DOHH2 (cell line): Measurements from ENCODE around the gene RPTOR.

Experiments
- EZH2phosphoT487 ChIP-seq: fragments of 200-600 bp; sonication (generic); IDR thresholded peaks from 2 replicates; pipeline ENCODE4 v1.6.1; 2017; ENCODE audit warnings: borderline replicate concordance, mild to moderate bottlenecking, antibody characterized with exemption, low read length, moderate library complexity, mixed read lengths
- TF ChIP-seq, protein P1 (sequence below): fragments of 200-600 bp; sonication (generic); IDR thresholded peaks from one replicate; pipeline ENCODE4 v1.5.1; 2014; ENCODE audit warnings: antibody characterized with exemption, mild to moderate bottlenecking, low read depth, low read length; ENCODE audit not compliant: poor library complexity, severe bottlenecking

DNA sequence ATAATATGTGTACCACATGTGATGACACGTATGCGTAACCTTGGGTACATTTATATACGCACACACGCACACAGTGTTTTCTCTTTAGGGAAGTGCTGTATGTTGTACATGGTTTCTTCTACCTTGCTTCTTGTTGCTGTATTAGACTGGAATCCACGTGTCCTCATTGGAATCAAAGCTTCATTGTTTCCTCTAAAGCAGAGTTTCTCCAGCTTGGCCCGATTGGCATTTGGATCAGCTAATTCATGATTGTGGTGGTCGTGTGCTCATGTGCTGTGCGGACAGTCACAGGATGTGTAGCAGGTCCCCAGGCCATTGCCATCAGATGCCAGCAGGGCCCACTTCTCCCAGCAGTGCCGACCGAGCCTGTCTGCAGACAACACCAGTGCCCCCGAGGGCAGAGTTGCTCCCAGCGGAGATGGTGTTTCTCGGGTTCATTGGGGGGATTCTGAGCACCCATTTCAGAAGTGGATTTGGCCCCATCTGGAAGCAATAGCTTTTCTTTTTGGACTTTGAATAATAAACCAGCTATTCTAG, 148.4 kb downstream of the RPTOR start:
- TF ChIP-seq, protein P1, sequence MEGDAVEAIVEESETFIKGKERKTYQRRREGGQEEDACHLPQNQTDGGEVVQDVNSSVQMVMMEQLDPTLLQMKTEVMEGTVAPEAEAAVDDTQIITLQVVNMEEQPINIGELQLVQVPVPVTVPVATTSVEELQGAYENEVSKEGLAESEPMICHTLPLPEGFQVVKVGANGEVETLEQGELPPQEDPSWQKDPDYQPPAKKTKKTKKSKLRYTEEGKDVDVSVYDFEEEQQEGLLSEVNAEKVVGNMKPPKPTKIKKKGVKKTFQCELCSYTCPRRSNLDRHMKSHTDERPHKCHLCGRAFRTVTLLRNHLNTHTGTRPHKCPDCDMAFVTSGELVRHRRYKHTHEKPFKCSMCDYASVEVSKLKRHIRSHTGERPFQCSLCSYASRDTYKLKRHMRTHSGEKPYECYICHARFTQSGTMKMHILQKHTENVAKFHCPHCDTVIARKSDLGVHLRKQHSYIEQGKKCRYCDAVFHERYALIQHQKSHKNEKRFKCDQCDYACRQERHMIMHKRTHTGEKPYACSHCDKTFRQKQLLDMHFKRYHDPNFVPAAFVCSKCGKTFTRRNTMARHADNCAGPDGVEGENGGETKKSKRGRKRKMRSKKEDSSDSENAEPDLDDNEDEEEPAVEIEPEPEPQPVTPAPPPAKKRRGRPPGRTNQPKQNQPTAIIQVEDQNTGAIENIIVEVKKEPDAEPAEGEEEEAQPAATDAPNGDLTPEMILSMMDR, result no peak
- TF ChIP-seq EZH2phosphoT487, result no peak
